ENCODE results near the gene CIBAR2.

- TF ChIP-seq POLR2A (IDR thresholded peaks at IDR 0.05; ENCODE audit: low read depth, low read length): no peak
- no peak for TF ChIP-seq POLR2AphosphoS5 (IDR thresholded peaks at IDR 0.05; ENCODE audit: low read depth, low read length)
- TF ChIP-seq TAF1 (IDR thresholded peaks at IDR 0.05; ENCODE audit: low read depth, low read length): no peak
- no peak for TF ChIP-seq POU2F2 (IDR thresholded peaks at IDR 0.05; ENCODE audit: low read depth, low read length)
- no peak for TF ChIP-seq PAX5 (IDR thresholded peaks at IDR 0.05; ENCODE audit: insufficient read depth, low read length, severe bottlenecking)
- peak; percentile 92 for TF ChIP-seq SPI1 (IDR thresholded peaks at IDR 0.05; ENCODE audit: low read depth, low read length)
Measured at GRCh38 chr16:85103114-85104079, 8.9 kb downstream of the CIBAR2 start.
